Activated T-cell treated with anti-CD3 and anti-CD28 coated beads for 4 hours (primary cell): ENCODE data around the gene SLC7A8.

Source experiments
- DNase-seq: peaks from one replicate; pipeline ENCODE4 v3.0.0-alpha.2; 2020

The SLC7A8 gene

GRCh38 chr14:23154964-23155587 is 28.4 kb downstream of the SLC7A8 start:
- no peak for DNase-seq

- no peak for DNase-seq
These were observed 29.3 kb downstream of the SLC7A8 start for GRCh38 chr14:23153851-23154796.

GRCh38 chr14:23151342-23151741 is 32.1 kb downstream of the SLC7A8 start:
- no peak for DNase-seq

- no peak for DNase-seq
These were observed 33.7 kb downstream of the SLC7A8 start for GRCh38 chr14:23149745-23150144.

GRCh38 chr14:23148591-23149249 is 34.7 kb downstream of the SLC7A8 start:
- DNase-seq: no peak

- no peak for DNase-seq
These were observed 35.8 kb downstream of the SLC7A8 start for GRCh38 chr14:23147676-23148075.

- DNase-seq: no peak
These were observed 36.5 kb downstream of the SLC7A8 start for GRCh38 chr14:23146980-23147379.

- no peak for DNase-seq
These were observed 37.0 kb downstream of the SLC7A8 start for GRCh38 chr14:23146351-23146910.

- no peak for DNase-seq
These were observed 37.6 kb downstream of the SLC7A8 start for GRCh38 chr14:23145794-23146350.

GRCh38 chr14:23143911-23144310 is 39.5 kb downstream of the SLC7A8 start:
- no peak for DNase-seq

GRCh38 chr14:23142826-23143225 is 40.6 kb downstream of the SLC7A8 start:
- DNase-seq: no peak

GRCh38 chr14:23141706-23142444 is 41.6 kb downstream of the SLC7A8 start:
- DNase-seq: no peak

- DNase-seq: no peak
These were observed 43.1 kb downstream of the SLC7A8 start for GRCh38 chr14:23140371-23140770.

- DNase-seq: no peak
These were observed 43.6 kb downstream of the SLC7A8 start for GRCh38 chr14:23139874-23140273.

- no peak for DNase-seq
These were observed 45.5 kb downstream of the SLC7A8 start for GRCh38 chr14:23137813-23138535.

GRCh38 chr14:23137192-23137812 is 46.2 kb downstream of the SLC7A8 start:
- no peak for DNase-seq

GRCh38 chr14:23136566-23137133 is 46.8 kb downstream of the SLC7A8 start:
- no peak for DNase-seq

GRCh38 chr14:23132970-23133369 is 50.5 kb downstream of the SLC7A8 start:
- DNase-seq: no peak

- DNase-seq: no peak
These were observed 52.0 kb downstream of the SLC7A8 start for GRCh38 chr14:23131482-23131881.

GRCh38 chr14:23130871-23131270 is 52.6 kb downstream of the SLC7A8 start:
- DNase-seq: no peak
